ENCODE results near the gene LMNA.

- TF ChIP-seq CTCF (IDR thresholded peaks at IDR 0.05) (no peak), POLR2A (IDR thresholded peaks at IDR 0.05) (no peak)
Observed at GRCh38 chr1:156177919-156178654, 63.6 kb downstream of the LMNA start.

Measured in Peyer's patch (tissue), 4 donors.